OCI-LY3 (cell line): ENCODE results near the gene KLC1.

Source experiments
- H2AFZ ChIP-seq: fragments of 200-600, 300-600 bp; shearing (Covaris generic); 2 replicates; pipeline ENCODE4 v1.6.0; 2014; ENCODE audit warnings: antibody characterized with exemption, low read depth, low read length
- H3K27ac ChIP-seq: fragments of 200-600, 300-600 bp; sonication (generic); 2 replicates; pipeline ENCODE4 v1.5.1; 2014; ENCODE audit warnings: mild to moderate bottlenecking, low read length, moderate library complexity, mixed read lengths
- H3K27me3 ChIP-seq: fragments of 200-600, 300-600 bp; sonication (generic); 2 replicates; pipeline ENCODE4 v1.6.1; 2014; ENCODE audit warnings: low read depth, low read length, mixed read lengths
- H3K36me3 ChIP-seq: fragments of 200-600, 300-600 bp; sonication (generic); replicated peaks from 2 replicates; pipeline ENCODE3; 2014; ENCODE audit warnings: low read depth, low read length, mixed read lengths
- H3K4me1 ChIP-seq: fragments of 300-600, 200-600 bp; sonication (generic); 2 replicates; pipeline ENCODE4 v1.6.1; 2014; ENCODE audit warnings: low read length, mixed read lengths
- H3K4me2 ChIP-seq: fragments of 200-600, 300-600 bp; sonication (generic); 2 replicates; pipeline ENCODE4 v1.6.1; 2014; ENCODE audit warnings: low read length, mixed read lengths
- H3K4me3 ChIP-seq: fragments of 300-600, 200-600 bp; sonication (generic); 2 replicates; pipeline ENCODE4 v1.5.1; 2014; ENCODE audit warnings: antibody characterized with exemption, mild to moderate bottlenecking, low read length, moderate library complexity
- H3K79me2 ChIP-seq: fragments of 300-600, 200-600 bp; shearing (Covaris generic); 2 replicates; pipeline ENCODE4 v1.6.1; 2014; ENCODE audit warnings: mild to moderate bottlenecking, low read length, mixed read lengths
- H3K9ac ChIP-seq: fragments of 300-600, 200-600 bp; shearing (Covaris generic); 2 replicates; pipeline ENCODE4 v1.6.0; 2014; ENCODE audit warnings: mild to moderate bottlenecking, low read length, moderate library complexity
- H3K9me3 ChIP-seq: fragments of 200-600, 300-600 bp; shearing (Covaris generic); 2 replicates; pipeline ENCODE4 v1.6.1; 2014; ENCODE audit warnings: low read length, mixed read lengths; ENCODE audit not compliant: insufficient read depth
- H4K20me1 ChIP-seq: fragments of 200-600, 300-600 bp; sonication (generic); 2 replicates; pipeline ENCODE4 v1.6.1; 2016; ENCODE audit warnings: low read length, mixed read lengths; ENCODE audit not compliant: insufficient read depth
- EZH2phosphoT487 ChIP-seq: fragments of 200-600 bp; shearing (Covaris generic); IDR thresholded peaks from 2 replicates; pipeline ENCODE4 v1.6.1; 2018; ENCODE audit warnings: antibody characterized with exemption, mixed run types, low read depth
- TF ChIP-seq, protein P1 (sequence below): fragments of 200-600, 300-600 bp; sonication (generic); IDR thresholded peaks from 2 replicates; pipeline ENCODE4 v1.5.1; 2014; ENCODE audit warnings: antibody characterized with exemption, low read length, low read depth

The KLC1 gene

DNA sequence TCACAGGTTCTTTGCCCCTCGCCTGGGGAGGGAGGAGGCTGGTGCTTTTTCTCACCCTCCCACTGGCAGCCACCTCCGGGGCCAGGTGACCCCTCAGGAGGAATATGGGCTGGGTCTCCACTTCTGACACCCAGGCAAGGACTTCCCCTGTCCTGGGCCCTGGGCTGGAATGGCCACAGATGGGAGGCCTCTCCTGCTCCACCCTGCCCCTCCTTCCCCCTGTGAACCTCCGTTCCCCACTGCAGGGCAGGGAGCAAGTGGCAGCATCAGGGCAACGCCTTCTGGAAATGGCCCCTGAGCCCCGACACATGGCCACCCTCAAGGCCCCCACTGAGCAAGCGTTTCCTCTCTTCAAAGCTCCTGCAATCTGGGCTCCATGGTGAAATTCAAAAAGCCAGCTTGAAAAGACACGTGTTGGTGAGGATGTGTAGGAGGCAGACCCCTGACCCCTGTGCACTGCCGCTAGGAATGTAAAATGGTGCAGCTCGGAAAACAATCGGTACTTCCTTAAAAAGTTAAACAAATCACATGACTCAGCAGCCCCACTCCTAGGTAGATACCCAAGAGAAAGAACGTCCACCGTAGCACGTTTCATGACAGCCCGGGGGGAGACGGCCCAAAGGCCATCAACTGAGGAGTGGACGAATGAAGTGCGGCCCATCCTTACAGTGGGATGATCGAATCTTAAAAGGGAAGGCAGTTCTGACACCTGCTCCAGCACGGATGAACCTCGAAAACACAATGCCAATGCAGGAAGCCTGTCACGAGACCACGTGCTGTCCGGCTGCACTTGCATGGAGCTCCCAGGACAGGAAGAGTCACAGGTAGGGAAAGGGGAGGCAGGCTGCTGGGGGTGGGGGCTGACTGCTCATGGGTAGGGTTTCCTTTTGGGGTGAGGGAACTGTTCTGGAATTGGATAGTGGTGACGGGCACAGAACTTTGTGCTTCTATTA lies 74.7 kb downstream of the KLC1 start:
- no peak overlapping the region for H2AFZ ChIP-seq
- no peaks in the 10 kb centered on the region for H3K27me3 ChIP-seq
- H3K9ac ChIP-seq, result no peak overlapping the region
- TF ChIP-seq EZH2phosphoT487, result no peak
- H3K4me2 ChIP-seq, result no peak overlapping the region
- H3K9me3 ChIP-seq, result no peaks in the 10 kb centered on the region
- H3K4me1 ChIP-seq, result peaks cover 21% of the 10 kb centered on the region
- H3K79me2 ChIP-seq, result no peaks in the 10 kb centered on the region; the same call in 1 of the 2 replicates
- H4K20me1 ChIP-seq, result peaks cover 15% of the 10 kb centered on the region
- H3K36me3 ChIP-seq, result peaks cover 59% of the 10 kb centered on the region
- H3K4me3 ChIP-seq, result no peak overlapping the region
- no peak overlapping the region for H3K27ac ChIP-seq

DNA sequence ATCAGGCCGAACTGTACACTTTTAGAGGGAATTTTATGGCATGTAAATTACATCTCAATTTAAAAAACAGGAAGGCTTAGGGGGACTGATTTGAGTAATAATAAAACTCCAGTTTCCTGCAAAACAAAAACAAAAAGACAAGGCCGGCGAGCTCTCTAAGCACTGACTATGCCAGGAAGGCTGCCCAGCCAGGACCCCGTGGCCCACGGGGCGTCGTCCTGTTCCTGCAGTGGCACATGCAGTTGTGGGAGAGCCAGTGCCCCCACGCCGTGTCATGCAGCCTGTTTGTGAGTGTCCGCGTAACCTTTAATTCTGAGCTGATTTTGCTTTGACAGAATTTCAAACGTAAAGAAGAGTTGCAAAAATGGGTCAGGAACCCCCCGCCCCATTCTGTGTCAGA lies 75.7 kb downstream of the KLC1 start:
- Histone ChIP-seq H3K4me1 (peaks cover 14% of the 10 kb centered on the region), H3K9ac (no peak overlapping the region), H3K27ac (no peak overlapping the region), H3K4me2 (no peak overlapping the region), H3K36me3 (peaks cover 61% of the 10 kb centered on the region), H3K79me2 (no peaks in the 10 kb centered on the region; the same call in 1 of the 2 replicates), H3K4me3 (no peak overlapping the region), H3K9me3 (no peaks in the 10 kb centered on the region), H3K27me3 (no peaks in the 10 kb centered on the region), H4K20me1 (peaks cover 7% of the 10 kb centered on the region), H2AFZ (no peak overlapping the region)
- TF ChIP-seq, protein P1, sequence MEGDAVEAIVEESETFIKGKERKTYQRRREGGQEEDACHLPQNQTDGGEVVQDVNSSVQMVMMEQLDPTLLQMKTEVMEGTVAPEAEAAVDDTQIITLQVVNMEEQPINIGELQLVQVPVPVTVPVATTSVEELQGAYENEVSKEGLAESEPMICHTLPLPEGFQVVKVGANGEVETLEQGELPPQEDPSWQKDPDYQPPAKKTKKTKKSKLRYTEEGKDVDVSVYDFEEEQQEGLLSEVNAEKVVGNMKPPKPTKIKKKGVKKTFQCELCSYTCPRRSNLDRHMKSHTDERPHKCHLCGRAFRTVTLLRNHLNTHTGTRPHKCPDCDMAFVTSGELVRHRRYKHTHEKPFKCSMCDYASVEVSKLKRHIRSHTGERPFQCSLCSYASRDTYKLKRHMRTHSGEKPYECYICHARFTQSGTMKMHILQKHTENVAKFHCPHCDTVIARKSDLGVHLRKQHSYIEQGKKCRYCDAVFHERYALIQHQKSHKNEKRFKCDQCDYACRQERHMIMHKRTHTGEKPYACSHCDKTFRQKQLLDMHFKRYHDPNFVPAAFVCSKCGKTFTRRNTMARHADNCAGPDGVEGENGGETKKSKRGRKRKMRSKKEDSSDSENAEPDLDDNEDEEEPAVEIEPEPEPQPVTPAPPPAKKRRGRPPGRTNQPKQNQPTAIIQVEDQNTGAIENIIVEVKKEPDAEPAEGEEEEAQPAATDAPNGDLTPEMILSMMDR, result no peak
- TF ChIP-seq EZH2phosphoT487, result no peak

DNA sequence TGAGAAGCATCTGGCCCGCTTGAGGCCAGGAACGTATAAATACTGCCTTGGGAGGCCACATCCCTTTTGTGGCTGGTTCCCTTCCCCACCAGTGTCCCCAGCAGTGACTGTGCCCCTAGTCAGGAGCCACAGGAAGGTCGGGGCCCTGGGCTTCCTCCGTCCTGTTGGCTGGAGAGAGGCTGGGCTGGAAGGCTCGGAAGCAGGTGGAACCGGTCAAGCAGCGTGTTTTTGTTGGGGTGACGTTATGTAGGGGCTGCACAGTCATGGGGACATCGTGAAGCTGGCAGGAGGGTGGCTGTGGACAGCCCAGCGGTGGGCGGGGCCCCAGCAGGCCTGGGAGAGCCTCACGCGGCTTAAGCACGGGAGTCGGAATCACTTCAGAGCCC lies 76.1 kb downstream of the KLC1 start:
- Histone ChIP-seq H3K4me2 (no peak overlapping the region), H3K27me3 (no peaks in the 10 kb centered on the region), H3K79me2 (no peaks in the 10 kb centered on the region; the same call in 1 of the 2 replicates), H2AFZ (no peak overlapping the region), H3K4me1 (peaks cover 14% of the 10 kb centered on the region), H3K27ac (no peak overlapping the region), H3K36me3 (peaks cover 63% of the 10 kb centered on the region), H3K9ac (no peak overlapping the region), H3K4me3 (no peak overlapping the region), H4K20me1 (peaks cover 7% of the 10 kb centered on the region), H3K9me3 (no peaks in the 10 kb centered on the region)
- TF ChIP-seq EZH2phosphoT487, result no peak
- TF ChIP-seq, protein P1, result no peak

DNA sequence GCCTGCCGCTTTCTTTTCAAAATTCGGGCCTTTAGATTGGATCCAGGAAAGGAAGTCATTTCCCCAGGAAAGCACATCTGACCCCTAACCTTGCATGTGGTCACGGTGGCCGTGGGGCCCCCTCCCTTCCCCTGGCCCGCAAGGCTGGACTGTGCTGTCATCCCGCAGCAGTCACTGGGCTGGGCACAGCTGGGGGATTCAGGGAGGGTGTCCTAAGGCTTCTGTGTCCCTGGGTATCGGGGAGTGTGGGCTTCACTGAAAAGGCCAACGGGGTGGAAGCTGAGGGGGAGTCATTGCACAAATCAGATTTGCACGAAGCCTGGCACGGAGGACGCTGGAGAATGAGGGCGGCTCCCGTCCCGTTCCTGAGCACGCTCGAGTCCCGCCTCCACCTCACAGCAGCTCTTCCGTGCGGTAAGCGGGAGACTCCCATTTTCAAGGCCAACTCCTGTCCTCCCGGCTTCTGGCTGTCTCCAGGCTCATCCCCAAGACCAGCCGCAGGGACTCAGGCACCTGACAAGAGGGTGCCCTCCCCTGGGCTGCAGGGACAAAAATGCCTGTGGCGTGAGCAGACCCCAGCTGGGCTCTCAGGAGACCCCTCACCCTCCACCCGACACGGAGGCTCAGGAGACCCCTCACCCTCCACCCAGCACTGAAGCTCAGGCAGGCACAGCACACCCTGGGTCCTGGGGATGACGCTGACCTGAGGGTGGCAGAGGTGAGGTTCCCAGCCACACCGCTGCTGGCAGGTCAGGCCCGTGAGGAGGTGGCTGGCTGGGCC lies 76.7 kb downstream of the KLC1 start:
- Histone ChIP-seq H3K4me2 (no peak overlapping the region), H4K20me1 (peaks cover 7% of the 10 kb centered on the region)

More for the DNA sequence above, 76.7 kb downstream of the KLC1 start:
- Histone ChIP-seq H3K4me3 (no peak overlapping the region), H3K27ac (no peak overlapping the region), H3K9ac (no peak overlapping the region), H2AFZ (no peak overlapping the region), H3K79me2 (no peaks in the 10 kb centered on the region; the same call in 1 of the 2 replicates), H3K4me1 (peaks cover 14% of the 10 kb centered on the region), H3K9me3 (no peaks in the 10 kb centered on the region), H3K36me3 (peaks cover 64% of the 10 kb centered on the region), H3K27me3 (no peaks in the 10 kb centered on the region)
- TF ChIP-seq, protein P1, result no peak
- no peak for TF ChIP-seq EZH2phosphoT487
